MM.1S (cell line): ENCODE data around the gene ALDH1B1.

Experiments used
- DNase-seq: peaks from one replicate; pipeline ENCODE4 v3.0.0-alpha.2; 2015
- H2AFZ ChIP-seq: fragments of 300-600 bp; sonication (generic); 2 replicates; pipeline ENCODE4 v1.6.0; 2016; ENCODE audit warnings: antibody characterized with exemption, low read length
- H3F3A ChIP-seq: fragments of 300-600 bp; sonication (generic); 2 replicates; pipeline ENCODE4 v1.6.1; 2016; ENCODE audit warnings: mild to moderate bottlenecking, antibody characterized with exemption, low read length, moderate library complexity, mixed read lengths; ENCODE audit not compliant: insufficient read depth
- H3K27ac ChIP-seq: fragments of 300-600 bp; sonication (generic); 2 replicates; pipeline ENCODE4 v1.5.1; 2016; ENCODE audit warnings: mild to moderate bottlenecking, low read length
- H3K27me3 ChIP-seq: fragments of 300-600 bp; sonication (generic); replicated peaks from 2 replicates; pipeline ENCODE4 v1.6.0; 2016; ENCODE audit warnings: low read length; ENCODE audit not compliant: insufficient read depth
- H3K36me3 ChIP-seq: fragments of 300-600 bp; sonication (generic); replicated peaks from 2 replicates; pipeline ENCODE4 v1.6.1; 2016; ENCODE audit warnings: mild to moderate bottlenecking, low read length, mixed read lengths; ENCODE audit not compliant: insufficient read depth
- H3K4me1 ChIP-seq: fragments of 300-600 bp; sonication (generic); 2 replicates; pipeline ENCODE4 v1.6.1; 2016; ENCODE audit warnings: low read length, mixed read lengths
- H3K4me2 ChIP-seq: fragments of 300-600 bp; sonication (generic); 2 replicates; pipeline ENCODE4 v1.6.0; 2016; ENCODE audit warnings: low read depth, low read length
- H3K4me3 ChIP-seq: fragments of 300-600 bp; sonication (generic); 2 replicates; pipeline ENCODE4 v1.5.1; 2016; ENCODE audit warnings: low read length, mixed read lengths
- H3K79me2 ChIP-seq: fragments of 300-600 bp; sonication (generic); 2 replicates; pipeline ENCODE4 v1.6.1; 2016; ENCODE audit warnings: mixed run types, low read length, mixed read lengths
- H3K9ac ChIP-seq: fragments of 300-600 bp; sonication (generic); 2 replicates; pipeline ENCODE4 v1.6.1; 2016; ENCODE audit warnings: low read length, mixed read lengths
- H3K9me2 ChIP-seq: fragments of 300-600 bp; sonication (generic); replicated peaks from 2 replicates; pipeline ENCODE4 v1.6.1; 2016; ENCODE audit warnings: mild to moderate bottlenecking, low read length, mixed read lengths; ENCODE audit not compliant: insufficient read depth
- H3K9me3 ChIP-seq: fragments of 300-600 bp; sonication (generic); replicated peaks from 2 replicates; pipeline ENCODE4 v1.6.1; 2016; ENCODE audit warnings: mild to moderate bottlenecking, low read length, mixed read lengths; ENCODE audit not compliant: insufficient read depth
- H4K20me1 ChIP-seq: fragments of 300-600 bp; sonication (generic); 2 replicates; pipeline ENCODE4 v1.6.1; 2016; ENCODE audit warnings: mild to moderate bottlenecking, low read length, moderate library complexity, mixed read lengths; ENCODE audit not compliant: insufficient read depth
- EZH2 ChIP-seq: fragments of 300-600 bp; sonication (generic); optimal IDR thresholded peaks from 2 replicates; pipeline ENCODE3; 2017; ENCODE audit warnings: low read depth, mild to moderate bottlenecking, antibody characterized with exemption, low read length, mixed read lengths
- EZH2phosphoT487 ChIP-seq: fragments of 300-600 bp; sonication (generic); IDR thresholded peaks from 2 replicates; pipeline ENCODE4 v1.6.1; 2018; ENCODE audit warnings: antibody characterized with exemption, low read length
- TF ChIP-seq, protein P1 (sequence below): fragments of 300-600 bp; sonication (generic); IDR thresholded peaks from 2 replicates; pipeline ENCODE4 v1.5.1; 2016; ENCODE audit warnings: antibody characterized with exemption, low read length, mixed read lengths

Gene ALDH1B1

DNA sequence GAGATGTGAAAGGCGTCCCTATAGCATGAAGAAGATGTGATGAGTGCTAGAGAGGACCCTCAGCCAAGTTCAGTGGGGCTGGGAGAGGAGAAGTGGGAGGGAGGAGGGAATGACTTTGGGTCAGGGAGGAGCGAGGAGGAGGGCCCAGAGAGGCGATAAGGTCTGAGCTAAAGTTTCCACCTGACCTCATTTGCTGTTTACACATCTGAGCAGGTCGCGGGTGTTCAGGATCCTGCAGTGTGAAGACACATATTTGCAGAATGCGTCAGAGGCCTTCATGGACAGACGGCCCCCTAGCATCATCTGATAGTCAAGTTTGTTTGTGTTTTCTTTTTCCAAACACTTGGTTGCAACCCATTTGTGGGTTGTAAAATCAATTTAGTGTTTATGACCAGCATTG lies 50.7 kb downstream of the ALDH1B1 start:
- Histone ChIP-seq H3K9me3 (no peaks in the 10 kb centered on the region), H3K9ac (no peak overlapping the region), H4K20me1 (no peaks in the 10 kb centered on the region), H3K36me3 (no peaks in the 10 kb centered on the region), H3K4me3 (no peak overlapping the region), H3K79me2 (no peaks in the 10 kb centered on the region), H2AFZ (no peak overlapping the region), H3F3A (no peaks in the 10 kb centered on the region), H3K27ac (no peak overlapping the region), H3K9me2 (no peaks in the 10 kb centered on the region), H3K4me2 (no peak overlapping the region), H3K4me1 (no peaks in the 10 kb centered on the region), H3K27me3 (no peaks in the 10 kb centered on the region)
- TF ChIP-seq EZH2 (no peak), EZH2phosphoT487 (no peak)
- TF ChIP-seq, protein P1, sequence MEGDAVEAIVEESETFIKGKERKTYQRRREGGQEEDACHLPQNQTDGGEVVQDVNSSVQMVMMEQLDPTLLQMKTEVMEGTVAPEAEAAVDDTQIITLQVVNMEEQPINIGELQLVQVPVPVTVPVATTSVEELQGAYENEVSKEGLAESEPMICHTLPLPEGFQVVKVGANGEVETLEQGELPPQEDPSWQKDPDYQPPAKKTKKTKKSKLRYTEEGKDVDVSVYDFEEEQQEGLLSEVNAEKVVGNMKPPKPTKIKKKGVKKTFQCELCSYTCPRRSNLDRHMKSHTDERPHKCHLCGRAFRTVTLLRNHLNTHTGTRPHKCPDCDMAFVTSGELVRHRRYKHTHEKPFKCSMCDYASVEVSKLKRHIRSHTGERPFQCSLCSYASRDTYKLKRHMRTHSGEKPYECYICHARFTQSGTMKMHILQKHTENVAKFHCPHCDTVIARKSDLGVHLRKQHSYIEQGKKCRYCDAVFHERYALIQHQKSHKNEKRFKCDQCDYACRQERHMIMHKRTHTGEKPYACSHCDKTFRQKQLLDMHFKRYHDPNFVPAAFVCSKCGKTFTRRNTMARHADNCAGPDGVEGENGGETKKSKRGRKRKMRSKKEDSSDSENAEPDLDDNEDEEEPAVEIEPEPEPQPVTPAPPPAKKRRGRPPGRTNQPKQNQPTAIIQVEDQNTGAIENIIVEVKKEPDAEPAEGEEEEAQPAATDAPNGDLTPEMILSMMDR, result no peak
- DNase-seq, result no peak

DNA sequence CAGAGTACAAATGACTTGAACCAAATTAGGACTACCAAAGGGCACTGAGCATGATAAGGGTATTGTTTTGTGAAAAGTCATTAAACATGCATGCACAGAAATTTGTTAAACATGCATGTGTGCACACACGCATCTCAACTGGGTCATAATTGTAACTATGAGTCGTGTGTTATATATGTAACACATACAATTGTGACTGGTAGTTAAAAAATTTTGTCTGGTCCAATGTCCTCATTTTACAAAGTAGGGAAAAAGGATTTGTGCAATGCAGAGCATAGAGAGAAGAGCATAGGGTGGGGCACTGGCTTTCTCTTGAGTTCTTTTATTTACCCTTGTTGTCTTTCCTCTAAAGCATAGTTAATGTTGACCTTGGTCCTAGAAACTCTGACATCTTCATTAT lies 51.1 kb downstream of the ALDH1B1 start:
- H3K4me2 ChIP-seq, result no peak overlapping the region
- H3K4me3 ChIP-seq, result no peak overlapping the region
- H4K20me1 ChIP-seq, result no peaks in the 10 kb centered on the region
- H3K4me1 ChIP-seq, result no peaks in the 10 kb centered on the region
- TF ChIP-seq EZH2phosphoT487 (no peak), EZH2 (no peak)
- TF ChIP-seq, protein P1, result no peak
- H3K27ac ChIP-seq, result no peak overlapping the region
- no peaks in the 10 kb centered on the region for H3K9me2 ChIP-seq
- no peaks in the 10 kb centered on the region for H3K36me3 ChIP-seq
- no peaks in the 10 kb centered on the region for H3K79me2 ChIP-seq
- no peak overlapping the region for H2AFZ ChIP-seq
- H3K9me3 ChIP-seq, result no peaks in the 10 kb centered on the region
- no peak overlapping the region for H3K9ac ChIP-seq
- no peaks in the 10 kb centered on the region for H3K27me3 ChIP-seq
- no peak for DNase-seq
- H3F3A ChIP-seq, result no peaks in the 10 kb centered on the region

DNA sequence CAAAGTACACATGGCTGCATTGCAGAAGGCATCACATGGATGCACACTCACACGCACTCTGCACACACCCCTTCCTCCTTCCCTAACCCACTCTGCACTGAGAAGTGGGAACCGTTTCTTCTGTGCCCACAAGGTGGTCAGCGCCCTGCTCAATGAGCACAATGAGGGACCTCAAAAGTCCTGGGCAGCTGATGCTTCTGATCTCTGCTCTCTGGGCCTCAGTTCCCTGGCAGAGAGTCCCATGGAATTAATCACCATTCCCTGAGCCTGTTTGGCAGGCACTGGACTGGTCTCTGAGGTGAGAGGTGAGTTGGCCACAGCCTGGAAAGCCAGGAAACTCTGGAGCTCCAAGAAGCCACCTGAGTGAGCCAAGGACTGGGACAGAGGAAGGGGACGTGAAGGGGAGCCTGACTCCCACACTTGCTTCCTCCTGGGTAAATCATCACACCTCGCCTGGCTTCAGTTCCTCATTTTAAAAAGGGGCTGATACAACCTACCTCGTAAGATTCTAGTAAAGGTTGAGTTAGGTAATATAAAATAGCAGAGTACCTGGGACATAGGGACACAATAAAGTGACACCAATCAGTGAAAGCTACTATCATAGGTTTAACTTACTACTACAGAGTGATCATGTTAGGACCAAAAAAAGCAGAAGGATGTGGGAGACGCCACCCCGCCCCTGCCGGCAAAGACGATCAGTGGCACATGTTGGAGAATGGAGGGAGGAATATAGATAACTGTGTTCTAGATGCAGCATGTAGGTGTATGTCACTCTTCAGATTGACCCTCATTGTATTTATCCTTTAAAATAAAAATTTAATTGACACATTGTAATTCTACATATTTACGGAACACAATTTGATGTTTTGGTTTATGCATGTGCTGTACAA lies 52.9 kb downstream of the ALDH1B1 start:
- H3K9ac ChIP-seq, result no peak overlapping the region
- H3K36me3 ChIP-seq, result no peaks in the 10 kb centered on the region
- no peaks in the 10 kb centered on the region for H4K20me1 ChIP-seq
- H3K9me3 ChIP-seq, result no peaks in the 10 kb centered on the region
- no peak overlapping the region for H2AFZ ChIP-seq
- no peaks in the 10 kb centered on the region for H3K9me2 ChIP-seq
- no peaks in the 10 kb centered on the region for H3K27me3 ChIP-seq
- no peak overlapping the region for H3K27ac ChIP-seq
- no peak overlapping the region for H3K4me2 ChIP-seq
- H3F3A ChIP-seq, result no peaks in the 10 kb centered on the region
- TF ChIP-seq, protein P1, result no peak
- TF ChIP-seq EZH2 (no peak), EZH2phosphoT487 (no peak)
- no peaks in the 10 kb centered on the region for H3K79me2 ChIP-seq
- DNase-seq, result no peak
- no peaks in the 10 kb centered on the region for H3K4me1 ChIP-seq
- no peak overlapping the region for H3K4me3 ChIP-seq
